ENCODE data around the gene TAF10. TPM values are rescaled to one million over a fixed set of nuclear protein-coding genes. Genes with fewer than 3 reads are reported as not detected.

The TAF10 gene
- total RNA-seq, 4 donors from 2014 or later = 35.7 to 114 (median 53.8) TPM

DNA sequence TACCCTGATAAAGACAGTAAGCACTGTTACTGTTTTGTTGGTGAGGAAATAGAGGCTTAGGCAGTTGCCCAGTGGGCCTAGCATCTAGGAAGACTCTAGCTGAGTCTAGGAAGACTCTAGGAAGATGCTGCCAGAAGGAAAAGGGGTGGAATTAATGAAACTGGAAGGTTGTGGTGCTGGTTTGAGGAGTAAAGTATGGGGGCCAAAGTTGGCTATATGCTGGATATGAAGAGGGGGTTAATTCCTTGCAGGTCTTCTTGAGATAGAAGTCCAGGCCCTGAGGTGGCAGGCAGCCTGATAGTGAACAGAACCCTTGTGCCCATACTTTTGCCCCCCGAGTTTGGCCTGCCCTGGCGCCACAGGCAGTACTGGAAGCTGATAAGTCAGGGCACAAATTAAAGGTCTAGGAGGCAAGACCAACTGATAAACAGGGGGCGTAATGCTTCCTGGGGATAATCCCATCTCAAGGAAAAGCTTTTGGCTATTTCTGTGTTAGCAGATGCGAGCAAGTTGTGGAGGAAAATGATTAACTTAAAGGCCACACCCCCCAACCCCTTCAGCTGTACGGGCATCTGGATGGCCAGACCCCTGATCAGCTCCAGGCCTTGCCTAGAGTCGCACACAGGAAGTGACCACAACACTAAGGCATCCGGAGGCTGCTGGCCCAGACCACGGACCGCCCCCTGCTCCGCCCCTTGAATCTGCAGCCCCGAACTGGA, 5.4 kb downstream of the TAF10 start:
- intact Hi-C loops (cut with DNase I; ENCODE audit: low total_unique reads) = no loop called here

DNA sequence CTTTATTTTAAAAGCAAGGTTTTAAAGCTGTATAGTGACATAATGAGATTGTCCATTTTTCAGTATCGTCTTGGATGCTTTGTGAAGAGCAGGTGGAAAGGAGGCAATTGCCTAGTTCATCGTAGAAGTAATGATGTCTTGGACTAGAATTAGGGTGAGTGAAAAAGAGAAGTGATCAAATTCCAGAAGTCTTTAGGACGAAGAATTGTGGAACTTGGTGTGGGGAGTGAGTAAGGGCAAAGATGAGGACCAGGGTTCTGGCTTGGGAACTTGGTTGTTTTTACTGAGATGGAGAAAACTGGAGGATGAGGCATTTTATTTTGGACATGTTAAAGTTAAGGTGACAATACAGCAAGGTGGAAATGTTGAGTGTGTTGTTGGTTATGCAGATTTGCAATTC, 7.2 kb downstream of the TAF10 start:
- H3K27ac ChIP-seq = peak overlapping the region; percentile 96 to 99 (median 97)
- peak overlapping the region; percentile 78 to 90 (median 88) for H3K4me3 ChIP-seq
- H3K9me3 ChIP-seq = no peaks in the 10 kb centered on the region
- DNase-seq = no peak
- intact Hi-C loops (cut with DNase I; ENCODE audit: low total_unique reads) = no loop called here
- H3K36me3 ChIP-seq = peaks cover 0 to 27% (median 14%) of the 10 kb centered on the region in 4 donors
- no peaks in the 10 kb centered on the region for H3K27me3 ChIP-seq
- WGBS, 2 donors (ENCODE audit: low coverage in 1 of 2) = 15 to 18% methylated on average over 3 of the region's 3 CpGs
- in situ Hi-C loops (cut with MboI; ENCODE audit: low pct_ligation_motif_present in 1 of 4, low pct_unique_long_range_greater_than_20kb in 1 of 4, low sequenced_read_pairs in 3 of 4) = loop anchor here in 2 of 4 donors (10.0 kb wide), 2 partner anchors 130 to 220 kb away; partner anchors contain the start of gene TRIM3 (in 1 of the 2)
- TF ChIP-seq POLR2AphosphoS5 (IDR thresholded peaks at IDR 0.05) = no peak
- no peak for TF ChIP-seq EP300 (IDR thresholded peaks at IDR 0.05; ENCODE audit: low read depth)
- TF ChIP-seq, protein P1, sequence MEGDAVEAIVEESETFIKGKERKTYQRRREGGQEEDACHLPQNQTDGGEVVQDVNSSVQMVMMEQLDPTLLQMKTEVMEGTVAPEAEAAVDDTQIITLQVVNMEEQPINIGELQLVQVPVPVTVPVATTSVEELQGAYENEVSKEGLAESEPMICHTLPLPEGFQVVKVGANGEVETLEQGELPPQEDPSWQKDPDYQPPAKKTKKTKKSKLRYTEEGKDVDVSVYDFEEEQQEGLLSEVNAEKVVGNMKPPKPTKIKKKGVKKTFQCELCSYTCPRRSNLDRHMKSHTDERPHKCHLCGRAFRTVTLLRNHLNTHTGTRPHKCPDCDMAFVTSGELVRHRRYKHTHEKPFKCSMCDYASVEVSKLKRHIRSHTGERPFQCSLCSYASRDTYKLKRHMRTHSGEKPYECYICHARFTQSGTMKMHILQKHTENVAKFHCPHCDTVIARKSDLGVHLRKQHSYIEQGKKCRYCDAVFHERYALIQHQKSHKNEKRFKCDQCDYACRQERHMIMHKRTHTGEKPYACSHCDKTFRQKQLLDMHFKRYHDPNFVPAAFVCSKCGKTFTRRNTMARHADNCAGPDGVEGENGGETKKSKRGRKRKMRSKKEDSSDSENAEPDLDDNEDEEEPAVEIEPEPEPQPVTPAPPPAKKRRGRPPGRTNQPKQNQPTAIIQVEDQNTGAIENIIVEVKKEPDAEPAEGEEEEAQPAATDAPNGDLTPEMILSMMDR (IDR thresholded peaks at IDR 0.05) = no peak
- TF ChIP-seq POLR2A (IDR thresholded peaks at IDR 0.05) = no peak
- peaks cover 38 to 68% (median 49%) of the 10 kb centered on the region in 4 donors for H3K4me1 ChIP-seq

More for the DNA sequence above, 5.4 kb downstream of the TAF10 start:
- in situ Hi-C loops (cut with MboI; ENCODE audit: low pct_ligation_motif_present in 1 of 4, low pct_unique_long_range_greater_than_20kb in 1 of 4, low sequenced_read_pairs in 3 of 4) = loop anchor here in 2 of 4 donors (10.0 kb wide), 2 partner anchors 132 to 222 kb away; partner anchors contain the start of gene TRIM3 (in 1 of the 2)
- Histone ChIP-seq H3K4me1 (peaks cover 45 to 86% (median 63%) of the 10 kb centered on the region in 4 donors), H3K27me3 (no peaks in the 10 kb centered on the region), H3K36me3 (peaks cover 0 to 25% (median 9%) of the 10 kb centered on the region in 4 donors), H3K4me3 (peak overlapping the region in 2 of 4 donors; percentile 6 to 85), H3K27ac (peak overlapping the region; percentile 96 to 99 (median 97)), H3K9me3 (no peaks in the 10 kb centered on the region)
- peak; percentile 90 for DNase-seq
- 0 to 11% methylated on average over 2 to 11 of the region's 11 CpGs for WGBS, 2 donors (ENCODE audit: low coverage in 1 of 2)
- TF ChIP-seq POLR2AphosphoS5 (IDR thresholded peaks at IDR 0.05) = peak; percentile 87 to 92 (median 90)
- peak; percentile 59 for TF ChIP-seq POLR2A (IDR thresholded peaks at IDR 0.05)
- TF ChIP-seq, protein P1 (IDR thresholded peaks at IDR 0.05) = no peak
- no peak for TF ChIP-seq EP300 (IDR thresholded peaks at IDR 0.05; ENCODE audit: low read depth)

DNA sequence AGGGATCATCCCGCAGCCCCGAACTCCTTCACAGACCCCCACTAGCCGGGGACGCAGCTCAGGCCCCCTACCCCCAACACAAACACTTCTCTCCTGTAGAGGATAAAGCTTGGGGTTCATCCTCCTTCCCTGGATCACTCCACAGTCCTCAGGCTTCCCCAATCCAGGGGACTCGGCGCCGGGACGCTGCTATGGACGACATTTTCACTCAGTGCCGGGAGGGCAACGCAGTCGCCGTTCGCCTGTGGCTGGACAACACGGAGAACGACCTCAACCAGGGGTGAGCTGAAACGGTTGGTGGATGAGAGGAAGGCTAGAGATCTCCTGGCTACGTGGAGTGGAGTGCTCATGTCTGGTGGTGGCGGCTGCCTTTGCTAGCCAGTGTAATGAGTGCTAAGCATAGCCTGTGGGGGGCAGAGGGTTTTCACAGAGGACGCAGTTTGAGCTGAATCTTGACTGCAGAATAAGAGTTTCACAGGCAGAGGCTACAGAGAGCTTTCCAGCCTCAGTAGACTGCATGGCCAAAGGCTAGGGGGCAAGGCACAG, 7.9 kb downstream of the TAF10 start:
- intact Hi-C loops (cut with DNase I; ENCODE audit: low total_unique reads) = no loop called here
- H3K27ac ChIP-seq = peak overlapping the region; percentile 96 to 99 (median 97)
- H3K4me1 ChIP-seq = peaks cover 38 to 62% (median 49%) of the 10 kb centered on the region in 4 donors
- H3K9me3 ChIP-seq = no peaks in the 10 kb centered on the region
- DNase-seq = peak; percentile 57
- in situ Hi-C loops (cut with MboI; ENCODE audit: low pct_ligation_motif_present in 1 of 4, low pct_unique_long_range_greater_than_20kb in 1 of 4, low sequenced_read_pairs in 3 of 4) = loop anchor here in 2 of 4 donors (10.0 kb wide), 2 partner anchors 129 to 219 kb away; partner anchors contain the start of gene TRIM3 (in 1 of the 2)
- peak overlapping the region; percentile 78 to 90 (median 88) for H3K4me3 ChIP-seq
- TF ChIP-seq POLR2AphosphoS5 (IDR thresholded peaks at IDR 0.05) (peak in 2 of 3 donors; percentile 35 to 69), EP300 (IDR thresholded peaks at IDR 0.05; ENCODE audit: low read depth) (no peak), POLR2A (IDR thresholded peaks at IDR 0.05) (peak; percentile 32)
- TF ChIP-seq, protein P1 (IDR thresholded peaks at IDR 0.05) = peak in 2 of 5 experiments; percentile 14 to 24
- H3K27me3 ChIP-seq = no peaks in the 10 kb centered on the region
- WGBS, 2 donors (ENCODE audit: low coverage in 1 of 2) = 0% methylated on average over 20 of the region's 20 CpGs; no CpG with 5 or more reads in 1 of the 2 donors
- H3K36me3 ChIP-seq = peaks cover 0 to 27% (median 15%) of the 10 kb centered on the region in 4 donors

Measured in transverse colon (tissue), 4 donors.